Measurements from ENCODE around the gene RNF150.

Gene RNF150

DNA sequence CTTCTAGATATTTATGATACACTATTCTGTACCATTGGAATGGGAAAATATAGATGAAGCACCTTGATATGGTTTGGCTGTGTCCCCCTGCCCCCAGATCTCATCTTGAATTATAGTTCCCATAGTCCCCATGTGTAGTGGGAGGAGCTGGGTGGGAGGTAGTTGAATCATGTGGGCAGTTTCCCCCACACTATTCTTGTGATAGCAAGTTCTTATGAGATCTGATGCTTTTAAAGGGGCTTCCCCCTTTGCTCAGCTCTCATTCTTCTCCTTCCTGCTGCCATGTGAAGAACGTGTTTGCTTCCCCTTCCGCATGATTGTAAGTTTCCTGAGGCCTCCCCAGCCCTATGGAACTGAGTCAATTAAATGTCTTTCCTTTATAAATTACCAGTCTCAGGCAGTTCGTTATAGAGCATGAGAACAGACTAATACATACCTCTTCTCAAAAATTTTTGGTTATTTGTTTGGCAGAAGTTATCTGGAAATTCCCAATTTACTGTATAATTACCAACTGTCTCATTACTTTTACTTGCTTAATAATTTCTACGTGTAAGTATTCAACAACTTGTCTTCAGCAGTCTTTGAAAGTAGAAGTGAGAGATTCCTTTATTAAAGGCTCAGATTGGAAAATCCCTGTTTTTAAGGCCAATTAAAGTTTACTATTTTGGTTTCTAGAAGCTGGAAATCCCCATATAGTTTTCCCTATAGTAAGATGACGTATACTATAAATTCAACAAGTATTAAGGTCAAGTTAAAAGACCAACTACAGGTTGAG lies 152.7 kb downstream of the RNF150 start:
- Histone ChIP-seq H3K9ac (ENCODE audit: low read length) (no peak overlapping the region), H3K27me3 (ENCODE audit: control insufficient read depth, insufficient read depth, low read length) (no peaks in the 10 kb centered on the region), H3K36me3 (ENCODE audit: control insufficient read depth, insufficient read depth, low read length) (no peaks in the 10 kb centered on the region), H3K4me1 (ENCODE audit: control insufficient read depth, insufficient read depth, low read length) (peaks cover 9% of the 10 kb centered on the region), H3K27ac (ENCODE audit: low read depth, low read length) (no peak overlapping the region), H3K4me3 (ENCODE audit: low read length) (no peak overlapping the region)

DNA sequence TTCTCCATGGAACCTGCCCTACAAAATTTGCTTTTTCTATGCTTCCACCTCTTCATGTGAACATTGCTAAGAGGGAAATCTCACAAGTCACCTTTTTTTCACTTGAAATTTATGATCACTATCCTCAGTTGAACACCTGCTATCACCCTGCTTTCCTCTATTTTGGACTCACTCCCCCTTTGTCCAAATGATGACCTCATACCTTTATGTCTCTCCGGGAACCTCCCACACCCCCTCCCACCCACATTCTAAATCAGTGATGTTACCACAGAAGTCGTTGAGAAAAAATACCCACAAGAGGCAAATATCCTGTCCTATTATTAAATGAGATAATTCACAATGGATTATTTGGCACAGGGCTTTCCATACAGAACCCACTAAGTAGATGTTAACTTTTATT lies 156.5 kb downstream of the RNF150 start:
- Histone ChIP-seq H3K27me3 (ENCODE audit: control insufficient read depth, insufficient read depth, low read length) (no peaks in the 10 kb centered on the region), H3K9ac (ENCODE audit: low read length) (no peak overlapping the region), H3K4me1 (ENCODE audit: control insufficient read depth, insufficient read depth, low read length) (no peaks in the 10 kb centered on the region), H3K4me3 (ENCODE audit: low read length) (no peak overlapping the region), H3K36me3 (ENCODE audit: control insufficient read depth, insufficient read depth, low read length) (no peaks in the 10 kb centered on the region), H3K27ac (ENCODE audit: low read depth, low read length) (no peak overlapping the region)

DNA sequence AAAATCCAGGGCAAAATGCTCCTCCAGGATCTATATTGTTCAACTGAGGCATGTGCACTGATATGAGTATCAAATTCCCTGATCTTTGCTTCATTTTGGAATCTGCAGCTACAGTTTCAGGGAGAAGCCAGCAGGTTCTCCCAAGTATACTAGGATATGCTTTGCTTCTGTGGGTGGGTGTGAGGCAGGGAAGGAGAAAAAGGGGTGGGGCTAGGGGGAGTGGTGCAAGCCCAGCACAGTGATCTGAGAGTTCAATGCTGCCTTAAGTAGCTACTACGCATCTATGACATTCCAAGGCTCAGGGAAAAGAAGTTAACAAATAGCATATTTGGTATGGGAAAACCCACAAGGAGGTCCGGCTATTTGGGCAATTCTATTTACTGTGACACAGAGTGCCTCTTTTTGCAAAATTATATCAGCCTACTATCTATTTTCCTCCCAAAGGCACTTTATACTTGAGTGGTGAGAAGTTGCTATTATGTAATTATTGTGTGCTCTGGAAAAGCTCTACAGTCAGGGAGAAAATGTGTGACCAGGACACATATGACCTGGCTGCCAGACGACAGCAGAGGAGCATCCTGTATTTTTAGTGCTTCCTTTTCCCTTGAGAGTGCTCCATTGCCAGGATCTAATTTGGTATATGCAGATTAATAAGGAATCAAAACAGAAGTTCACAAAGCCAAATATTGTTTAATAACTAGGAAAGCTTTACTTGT lies 162.0 kb downstream of the RNF150 start:
- Histone ChIP-seq H3K9ac (ENCODE audit: low read length) (no peak overlapping the region), H3K4me3 (ENCODE audit: low read length) (no peak overlapping the region), H3K27ac (ENCODE audit: low read depth, low read length) (no peak overlapping the region), H3K36me3 (ENCODE audit: control insufficient read depth, insufficient read depth, low read length) (no peaks in the 10 kb centered on the region), H3K4me1 (ENCODE audit: control insufficient read depth, insufficient read depth, low read length) (peaks cover 2% of the 10 kb centered on the region), H3K27me3 (ENCODE audit: control insufficient read depth, insufficient read depth, low read length) (no peaks in the 10 kb centered on the region)

DNA sequence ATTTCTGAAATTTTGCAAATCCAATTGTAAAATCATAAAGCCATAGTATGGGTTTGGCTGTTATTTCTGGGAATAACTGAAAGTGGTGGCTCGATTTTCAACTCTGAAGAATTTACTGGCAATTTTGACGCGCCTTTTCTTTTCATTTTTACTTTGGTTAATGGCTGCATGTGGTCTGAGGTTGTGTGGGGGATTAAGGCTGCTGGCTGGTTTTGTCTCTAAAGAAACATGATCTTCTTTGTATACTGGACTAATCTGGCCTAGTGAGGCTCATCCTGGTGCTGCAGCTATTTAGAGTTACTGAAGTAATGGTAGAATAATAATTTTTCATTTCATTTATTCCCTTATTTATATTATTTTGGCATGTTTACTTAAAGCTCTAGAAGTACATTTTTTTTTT lies 164.0 kb downstream of the RNF150 start:
- Histone ChIP-seq H3K27me3 (ENCODE audit: control insufficient read depth, insufficient read depth, low read length) (no peaks in the 10 kb centered on the region), H3K36me3 (ENCODE audit: control insufficient read depth, insufficient read depth, low read length) (no peaks in the 10 kb centered on the region), H3K4me1 (ENCODE audit: control insufficient read depth, insufficient read depth, low read length) (peaks cover 2% of the 10 kb centered on the region), H3K4me3 (ENCODE audit: low read length) (no peak overlapping the region), H3K9ac (ENCODE audit: low read length) (no peak overlapping the region), H3K27ac (ENCODE audit: low read depth, low read length) (no peak overlapping the region)

DNA sequence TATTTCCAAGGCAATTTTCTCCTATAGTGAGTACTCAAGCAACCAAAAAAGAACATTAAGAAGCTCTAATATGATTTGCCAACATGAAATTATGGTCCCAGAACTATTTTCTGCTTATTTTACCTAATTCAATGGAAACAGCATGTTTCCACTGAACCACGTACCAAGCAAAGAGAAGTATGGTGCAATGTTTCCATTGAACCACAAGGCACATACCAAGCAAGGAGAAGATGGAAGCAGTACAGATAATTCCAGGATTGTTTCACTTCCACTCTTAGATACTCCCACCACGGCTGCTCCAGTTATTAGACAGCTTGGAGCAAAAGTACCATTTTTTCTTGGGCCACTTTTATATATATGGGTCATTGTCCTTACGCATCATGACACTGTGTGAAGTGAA lies 164.9 kb downstream of the RNF150 start:
- H3K9ac ChIP-seq (ENCODE audit: low read length): no peak overlapping the region
- no peak overlapping the region for H3K4me3 ChIP-seq (ENCODE audit: low read length)
- H3K36me3 ChIP-seq (ENCODE audit: control insufficient read depth, insufficient read depth, low read length): no peaks in the 10 kb centered on the region
- no peaks in the 10 kb centered on the region for H3K27me3 ChIP-seq (ENCODE audit: control insufficient read depth, insufficient read depth, low read length)
- no peak overlapping the region for H3K27ac ChIP-seq (ENCODE audit: low read depth, low read length)
- peaks cover 2% of the 10 kb centered on the region for H3K4me1 ChIP-seq (ENCODE audit: control insufficient read depth, insufficient read depth, low read length)

DNA sequence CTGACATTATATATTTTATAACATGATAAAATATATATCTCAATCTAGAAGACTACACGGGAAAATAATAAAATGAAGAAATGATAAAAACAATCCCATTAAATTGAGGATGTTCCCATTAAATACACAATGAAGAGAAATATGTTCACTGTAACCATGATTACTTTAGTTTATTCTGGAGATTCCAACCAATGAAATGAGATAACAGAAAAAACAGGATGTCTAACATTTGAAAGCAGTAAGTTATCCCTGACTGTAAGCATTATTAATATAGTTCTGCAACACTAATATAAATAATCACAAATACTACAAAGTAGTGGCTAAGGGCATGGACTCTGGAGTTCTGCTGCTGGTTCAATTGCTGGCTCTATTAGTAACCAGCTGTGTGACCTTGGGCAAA lies 169.4 kb downstream of the RNF150 start:
- Histone ChIP-seq H3K4me1 (ENCODE audit: control insufficient read depth, insufficient read depth, low read length) (no peaks in the 10 kb centered on the region), H3K4me3 (ENCODE audit: low read length) (no peak overlapping the region), H3K9ac (ENCODE audit: low read length) (no peak overlapping the region), H3K36me3 (ENCODE audit: control insufficient read depth, insufficient read depth, low read length) (no peaks in the 10 kb centered on the region), H3K27me3 (ENCODE audit: control insufficient read depth, insufficient read depth, low read length) (no peaks in the 10 kb centered on the region), H3K27ac (ENCODE audit: low read depth, low read length) (no peak overlapping the region)

DNA sequence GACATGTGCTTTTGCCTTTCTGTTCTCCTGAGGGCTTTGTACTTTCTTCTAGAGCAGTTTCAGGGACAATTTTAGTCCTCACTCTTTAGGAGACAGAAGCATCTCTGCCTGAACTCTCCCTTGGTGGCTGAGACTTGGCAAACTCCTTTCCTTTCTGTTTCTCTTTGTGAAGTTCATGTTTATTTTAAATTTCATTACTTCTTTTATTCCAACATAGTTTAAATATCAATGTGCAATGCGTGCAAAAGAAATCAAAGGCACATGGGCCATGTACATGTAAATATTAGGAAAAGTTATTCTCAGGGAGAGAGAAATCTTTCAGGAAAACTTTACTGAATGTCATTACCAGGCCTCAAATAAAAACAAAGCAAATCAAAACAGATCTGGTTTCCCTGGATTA lies 177.6 kb downstream of the RNF150 start:
- Histone ChIP-seq H3K4me1 (ENCODE audit: control insufficient read depth, insufficient read depth, low read length) (peaks cover 9% of the 10 kb centered on the region), H3K9ac (ENCODE audit: low read length) (no peak overlapping the region), H3K4me3 (ENCODE audit: low read length) (no peak overlapping the region), H3K27ac (ENCODE audit: low read depth, low read length) (peak overlapping the region; percentile 67), H3K27me3 (ENCODE audit: control insufficient read depth, insufficient read depth, low read length) (no peaks in the 10 kb centered on the region), H3K36me3 (ENCODE audit: control insufficient read depth, insufficient read depth, low read length) (no peaks in the 10 kb centered on the region)

DNA sequence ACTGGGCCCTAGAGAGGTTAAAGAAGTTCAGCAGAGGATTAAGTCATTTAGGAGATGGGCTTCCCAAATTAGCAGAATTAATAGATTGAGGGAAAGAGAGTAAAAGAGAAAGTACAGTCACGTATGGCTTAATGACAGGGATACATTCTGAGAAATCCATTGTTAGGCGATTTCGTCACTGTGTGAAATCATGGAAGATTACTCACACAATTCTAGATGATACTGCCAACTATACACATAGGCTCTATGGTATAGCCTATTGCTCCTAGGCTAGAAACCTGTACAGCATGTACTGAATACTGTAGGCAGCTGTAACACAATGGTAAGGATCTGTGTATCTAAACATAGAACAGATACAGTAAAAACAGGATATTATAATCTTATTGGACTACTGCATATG lies 180.6 kb downstream of the RNF150 start:
- no peak overlapping the region for H3K27ac ChIP-seq (ENCODE audit: low read depth, low read length)

DNA sequence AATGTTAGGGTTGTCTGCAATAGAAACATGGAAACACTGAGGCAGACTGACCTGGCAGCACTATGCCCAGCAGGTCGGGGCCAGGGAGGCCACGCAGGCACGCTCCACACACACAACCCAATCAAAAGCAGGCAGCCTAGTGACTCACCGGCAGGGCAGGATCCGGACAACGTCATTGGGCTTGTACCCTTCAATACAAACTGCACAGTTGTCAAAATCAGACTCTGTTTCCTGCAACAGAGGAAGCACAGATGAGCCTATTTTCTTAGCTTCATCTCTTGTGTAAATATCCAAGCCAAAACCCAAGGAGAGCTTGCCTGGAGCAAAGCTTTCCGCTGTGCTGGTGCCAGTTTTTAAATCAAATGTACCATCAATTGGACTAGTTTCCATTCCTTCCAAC lies 185.8 kb downstream of the RNF150 start:
- no peaks in the 10 kb centered on the region for H3K36me3 ChIP-seq (ENCODE audit: control insufficient read depth, insufficient read depth, low read length)
- H3K4me3 ChIP-seq (ENCODE audit: low read length): no peak overlapping the region
- H3K27ac ChIP-seq (ENCODE audit: low read depth, low read length): peak overlapping the region; percentile 77

More for the DNA sequence above, 180.6 kb downstream of the RNF150 start:
- Histone ChIP-seq H3K4me3 (ENCODE audit: low read length) (no peak overlapping the region), H3K4me1 (ENCODE audit: control insufficient read depth, insufficient read depth, low read length) (peaks cover 21% of the 10 kb centered on the region), H3K9ac (ENCODE audit: low read length) (no peak overlapping the region), H3K27me3 (ENCODE audit: control insufficient read depth, insufficient read depth, low read length) (no peaks in the 10 kb centered on the region), H3K36me3 (ENCODE audit: control insufficient read depth, insufficient read depth, low read length) (no peaks in the 10 kb centered on the region)

DNA sequence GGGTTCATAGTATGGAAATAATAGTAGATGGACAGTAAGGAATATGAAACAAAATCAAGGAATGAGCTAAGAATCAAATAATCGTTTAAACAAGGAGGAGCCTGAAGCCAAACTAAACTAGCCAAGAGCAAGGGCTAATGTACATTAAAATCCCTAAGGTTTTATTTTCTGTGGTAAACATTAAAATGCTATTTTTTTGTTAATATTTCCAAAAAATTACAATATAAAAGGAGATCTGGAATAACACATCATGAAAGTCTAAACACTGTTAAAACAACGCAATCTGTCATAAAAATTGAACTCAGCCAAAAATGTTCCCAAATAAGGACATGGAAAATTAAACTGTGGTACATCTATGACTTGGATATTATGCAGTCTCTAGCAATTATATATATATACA lies 188.2 kb downstream of the RNF150 start:
- Histone ChIP-seq H3K27ac (ENCODE audit: low read depth, low read length) (peak overlapping the region; percentile 30), H3K9ac (ENCODE audit: low read length) (no peak overlapping the region), H3K4me3 (ENCODE audit: low read length) (no peak overlapping the region), H3K4me1 (ENCODE audit: control insufficient read depth, insufficient read depth, low read length) (peaks cover 34% of the 10 kb centered on the region), H3K36me3 (ENCODE audit: control insufficient read depth, insufficient read depth, low read length) (no peaks in the 10 kb centered on the region), H3K27me3 (ENCODE audit: control insufficient read depth, insufficient read depth, low read length) (no peaks in the 10 kb centered on the region)

More for the DNA sequence above, 185.8 kb downstream of the RNF150 start:
- H3K27me3 ChIP-seq (ENCODE audit: control insufficient read depth, insufficient read depth, low read length): no peaks in the 10 kb centered on the region
- H3K4me1 ChIP-seq (ENCODE audit: control insufficient read depth, insufficient read depth, low read length): peaks cover 34% of the 10 kb centered on the region
- H3K9ac ChIP-seq (ENCODE audit: low read length): no peak overlapping the region

DNA sequence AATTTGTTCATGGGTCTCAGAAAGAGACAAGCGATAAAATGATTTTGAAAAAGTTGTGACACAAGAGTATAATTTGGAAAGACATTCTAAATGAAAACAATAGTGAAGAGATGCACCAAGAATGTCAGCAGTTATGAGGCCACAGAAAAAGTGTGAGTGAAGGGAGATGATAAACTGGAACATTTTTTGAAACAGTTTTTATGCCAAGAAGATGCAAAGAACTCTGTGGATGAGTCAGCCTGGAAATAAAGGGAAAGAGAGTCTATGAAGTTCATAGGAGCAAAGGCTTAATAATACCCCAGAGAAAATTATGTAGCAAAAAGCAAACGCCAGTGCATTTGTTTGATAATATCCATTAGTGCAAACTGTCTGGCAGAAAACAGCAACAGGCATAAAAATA lies 188.7 kb downstream of the RNF150 start:
- no peaks in the 10 kb centered on the region for H3K36me3 ChIP-seq (ENCODE audit: control insufficient read depth, insufficient read depth, low read length)
- no peak overlapping the region for H3K4me3 ChIP-seq (ENCODE audit: low read length)
- H3K4me1 ChIP-seq (ENCODE audit: control insufficient read depth, insufficient read depth, low read length): peaks cover 37% of the 10 kb centered on the region
- no peak overlapping the region for H3K9ac ChIP-seq (ENCODE audit: low read length)
- H3K27me3 ChIP-seq (ENCODE audit: control insufficient read depth, insufficient read depth, low read length): no peaks in the 10 kb centered on the region
- H3K27ac ChIP-seq (ENCODE audit: low read depth, low read length): peak overlapping the region; percentile 51

DNA sequence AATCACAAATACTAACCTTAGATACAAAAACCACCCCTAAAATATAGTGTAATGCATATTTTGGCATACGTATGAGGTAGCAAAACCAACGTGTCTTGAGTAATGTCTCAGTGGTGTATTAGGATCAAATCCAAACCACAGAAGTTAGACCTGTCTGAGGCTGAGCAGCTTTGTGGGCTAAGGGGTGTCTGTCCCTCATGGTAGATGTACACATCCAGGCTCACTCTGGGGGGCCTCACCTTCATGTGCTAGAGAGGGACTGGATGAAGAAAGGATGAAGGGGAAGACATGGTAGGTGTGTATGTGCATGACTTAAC lies 189.1 kb downstream of the RNF150 start:
- Histone ChIP-seq H3K27me3 (ENCODE audit: control insufficient read depth, insufficient read depth, low read length) (no peaks in the 10 kb centered on the region), H3K4me3 (ENCODE audit: low read length) (no peak overlapping the region), H3K4me1 (ENCODE audit: control insufficient read depth, insufficient read depth, low read length) (peaks cover 40% of the 10 kb centered on the region), H3K36me3 (ENCODE audit: control insufficient read depth, insufficient read depth, low read length) (no peaks in the 10 kb centered on the region), H3K9ac (ENCODE audit: low read length) (no peak overlapping the region), H3K27ac (ENCODE audit: low read depth, low read length) (peak overlapping the region; percentile 51)

All from rectal smooth muscle tissue (tissue), 1 donor.